Heart left ventricle (tissue), 16 donors: ENCODE measurements around the gene BIN1. TPM values are rescaled to one million over a fixed set of nuclear protein-coding genes. Genes with fewer than 3 reads are reported as not detected.
A peak's percentile ranks its signal among the peaks of the same experiment; 100 is the strongest.

Source experiments
- ATAC-seq, 4 donors: fragments of 200-7000 bp; cut with Tn5 transposase; one replicate each; pipeline ENCODE4 v1.9.1; 2020 to 2022; ENCODE audit warnings: moderate library complexity in 4 of 4, mild to moderate bottlenecking in 3 of 4, moderate number of reproducible peaks in 1 of 4
- DNase-seq, 5 donors: peaks; one replicate each; pipeline ENCODE4 v3.0.0-alpha.2; 2020
- H3K27ac ChIP-seq, 12 donors: fragments of 200-600 bp; sonication (generic) in 4 of 12; one replicate each; pipeline versions ENCODE4 v1.5.0 to v1.8.0; 2016 to 2022; ENCODE audit warnings: mild to moderate bottlenecking in 2 of 12
- H3K27me3 ChIP-seq, 9 donors: fragments of 200-600 bp; sonication (generic) in 2 of 9; one replicate each; pipeline versions ENCODE4 v1.5.1 to v1.8.0; 2016 to 2022; ENCODE audit warnings: mild to moderate bottlenecking in 3 of 9
- H3K36me3 ChIP-seq, 9 donors: fragments of 200-600 bp; sonication (generic) in 2 of 9; one replicate each; pipeline versions ENCODE4 v1.5.0 to v1.8.0; 2018 to 2022; ENCODE audit warnings: mild to moderate bottlenecking in 2 of 9
- H3K4me1 ChIP-seq, 12 donors: fragments of 200-600 bp; sonication (generic) in 4 of 12; one replicate each; pipeline versions ENCODE4 v1.5.0 to v1.8.0; 2016 to 2022; ENCODE audit warnings: mild to moderate bottlenecking in 3 of 12
- H3K4me3 ChIP-seq, 12 donors: fragments of 200-600 bp; sonication (generic) in 4 of 12; one replicate each; pipeline versions ENCODE4 v1.5.0 to v1.8.0; 2017 to 2022; ENCODE audit warnings: mild to moderate bottlenecking in 9 of 12, moderate library complexity in 4 of 12
- H3K9me3 ChIP-seq, 12 donors: fragments of 200-600 bp; sonication (generic) in 4 of 12; one replicate each; pipeline versions ENCODE4 v1.5.0 to v1.8.0; 2016 to 2022; ENCODE audit warnings: mild to moderate bottlenecking in 1 of 12
- CTCF ChIP-seq, 12 donors: fragments of 200-600 bp; sonication (generic) in 4 of 12; IDR thresholded peaks; one replicate each; pipeline versions ENCODE4 v1.5.0 to v1.8.0; 2018 to 2022; ENCODE audit warnings: antibody characterized with exemption in 12 of 12, mild to moderate bottlenecking in 5 of 12
- POLR2A ChIP-seq, 2 donors: fragments of 450-650 bp; IDR thresholded peaks; one replicate each; pipeline ENCODE4 v1.6.1; 2017; ENCODE audit warnings: antibody characterized with exemption in 2 of 2, mild to moderate bottlenecking in 2 of 2, moderate library complexity in 2 of 2
- WGBS, 4 donors: extraction: QIAGEN DNeasy Blood & Tissue Kit in 2 of 4; methylation state at CpG; one replicate each; pipeline versions ENCODE4 v1.1.5 to v1.1.7; 2013 to 2018; 5-methylcytosine and 5-hydroxymethylcytosine counted together
- intact Hi-C, 10 donors: fragments of 100-400 bp; cut with DNase I; formaldehyde crosslinking; loops; one replicate each; pipeline versions ENCODE4 v1.11.1 to v1.14.2; 2022
- polyA plus RNA-seq, 2 donors: library from polyadenylated mRNA; stranded (reverse); fragments of 200-250 nt; gene quantifications; one replicate each; pipeline ENCODE4 v1.2.3, GENCODE V29; 2013
- total RNA-seq, 9 donors: library from RNA; depleted of rRNA in 2 of 9; stranded (reverse); fragments of >200 nt in 2 of 9; fragmentation: NEBNext Ultra II Directional in 3 of 9; extraction: Animal tissue kit (Norgen Biotek cat#: 25700) in 3 of 9; gene quantifications; one replicate each; pipeline versions ENCODE4 v1.1.0 to v1.2.4, GENCODE V29; 2016 to 2023
- donor health status: ischemic (EF 13 %, LVEDD 7.1; RV severe dilation, severe dysfunction).
- donor health status: healthy with polysubstance abuse.
- donor health status: DM: no; HTN: yes; CAD: no.
- donor health status: DM: no; HTN: no; CAD: no.
- donor health status: ischemic (EF 25% LVEDD 6.9; RV normal size, moderate dysfunction).
- donor health status: ischemic (EF 25% LVEDD 5.7; RV mildly dilated, moderate dysfunction).
- donor health status: healthy.
- donor health status: DM: yes; HTN: yes; CAD: no.
- donor health status: ischemic (EF 35%, LVEDD 5.7; RV mildly dilated, moderate dysfunction).
- donor health status: nonischemic (EF 11% LVEDD 7.7; RV severe dilation, severe dysfunction).
- donor health status: DM: yes; HTN: yes; CAD: no.
- donor health status: PGD.
- donor health status: ischemic (EF 29% LVEDD 5.4; RV normal size, mild dysfunction).
- donor health status: nonischemic (EF 23%, LVEDD 6.1; RV moderate dilation, normal function).

BIN1 gene
- total and polyA plus RNA-seq, 11 donors, result 4.3 to 22.2 (median 15.6) TPM

- H3K9me3 ChIP-seq, result no peaks in the 10 kb centered on the region
- intact Hi-C loops, result no loop called here
- TF ChIP-seq CTCF (IDR thresholded peaks at IDR 0.05) (no peak), POLR2A (IDR thresholded peaks at IDR 0.05) (no peak)
- WGBS, 4 donors, result 70 to 81% (median 79%) methylated on average over 7 to 12 of the region's 12 CpGs
- H3K4me3 ChIP-seq, result peak overlapping the region in 3 of 12 donors; percentile 1 to 13 (median 2)
- no peak for ATAC-seq
- H3K27me3 ChIP-seq, result peaks cover 0 to 6% (median 0%) of the 10 kb centered on the region in 9 donors
- H3K27ac ChIP-seq, result peak overlapping the region in 6 of 12 donors; percentile 22 to 86 (median 45)
- DNase-seq, result no peak
- peaks cover 3 to 80% (median 40%) of the 10 kb centered on the region in 12 donors for H3K4me1 ChIP-seq
- no peaks in the 10 kb centered on the region for H3K36me3 ChIP-seq
Observed at GRCh38 chr2:127084611-127085316, 22.2 kb downstream of the BIN1 start.

GRCh38 chr2:127083819-127084503, 23.0 kb downstream of the BIN1 start:
- Histone ChIP-seq H3K4me3 (peak overlapping the region in 3 of 12 donors; percentile 1 to 13 (median 2)), H3K27me3 (peaks cover 0 to 6% (median 0%) of the 10 kb centered on the region in 9 donors), H3K36me3 (no peaks in the 10 kb centered on the region), H3K27ac (peak overlapping the region in 6 of 12 donors; percentile 22 to 86 (median 45)), H3K9me3 (no peaks in the 10 kb centered on the region), H3K4me1 (peaks cover 3 to 83% (median 40%) of the 10 kb centered on the region in 12 donors)
- intact Hi-C loops, result no loop called here
- ATAC-seq (peak in 2 of 4 donors; percentile 47 to 50), DNase-seq (peak in 3 of 5 donors; percentile 49 to 81 (median 67))
- TF ChIP-seq CTCF (IDR thresholded peaks at IDR 0.05), result peak in 1 of 12 donors; percentile 7
- no peak for TF ChIP-seq POLR2A (IDR thresholded peaks at IDR 0.05)
- 68 to 79% (median 76%) methylated on average over 21 of the region's 21 CpGs for WGBS, 4 donors

- DNase-seq, result no peak
- Histone ChIP-seq H3K36me3 (no peaks in the 10 kb centered on the region), H3K9me3 (no peaks in the 10 kb centered on the region), H3K4me1 (peaks cover 3 to 82% (median 37%) of the 10 kb centered on the region in 12 donors), H3K4me3 (no peak overlapping the region), H3K27me3 (peaks cover 0 to 6% (median 0%) of the 10 kb centered on the region in 9 donors), H3K27ac (peak overlapping the region in 1 of 12 donors; percentile 64)
- TF ChIP-seq CTCF (IDR thresholded peaks at IDR 0.05), result no peak
- TF ChIP-seq POLR2A (IDR thresholded peaks at IDR 0.05), result no peak
- intact Hi-C loops, result no loop called here
- WGBS, 4 donors, result 93 to 95% (median 94%) methylated on average over 8 of the region's 8 CpGs
- no peak for ATAC-seq
Observed at GRCh38 chr2:127082974-127083373, 24.0 kb downstream of the BIN1 start.
